Endothelial cell of umbilical vein (primary cell): Measurements from ENCODE around the gene ZBTB40. TPM values are rescaled to one million over a fixed set of nuclear protein-coding genes. Genes with fewer than 3 reads are reported as not detected.

Experiments used
- BruUV-seq: library from RNA; stranded (reverse); fragments of 400-500 nt; replicated peaks from 2 replicates; lab custom pipeline; 2021; lab: Mats Ljungman, UMichigan
- CTCF ChIA-PET: fragments of 300-600, 350-600 bp; sonication (Branson Sonifier 250); formaldehyde crosslinking; loops from one replicate; lab custom pipeline; 2021; ENCODE audit warnings: antibody characterized with exemption, inconsistent platforms; lab: Charles Lee
- POLR2A ChIA-PET: fragments of 300-600, 350-600 bp; sonication (Branson Sonifier 250); formaldehyde crosslinking; loops from one replicate; lab custom pipeline; 2021; ENCODE audit warnings: antibody characterized with exemption, inconsistent platforms; lab: Charles Lee
- DNase-seq: peaks from one replicate; pipeline ENCODE4 v3.0.0-alpha.2; 2011; ENCODE audit warnings: low read depth, low spot score
- FAIRE-seq: peaks from 2 replicates; lab custom pipeline; 2011; peaks lifted over from hg19 to GRCh38; lab: Jason Lieb, UNC
- H2AFZ ChIP-seq: 2 replicates; pipeline ENCODE4 v1.6.0; 2012; ENCODE audit warnings: low read depth, low read length, control low read depth, inconsistent platforms
- H3K27ac ChIP-seq: 2 replicates; pipeline ENCODE4 v1.5.1; 2011; ENCODE audit warnings: low read depth, mild to moderate bottlenecking, control low read depth, low read length, moderate library complexity; ENCODE audit not compliant: insufficient read depth
- H3K27me3 ChIP-seq, 2 experiments: 2 replicates each; pipeline versions ENCODE4 v1.6.0 to v1.6.1; 2011; ENCODE audit warnings: low read length in 2 of 2, mixed read lengths in 1 of 2; ENCODE audit not compliant: control insufficient read depth in 2 of 2, insufficient read depth in 2 of 2
- H3K36me3 ChIP-seq, 2 experiments: 2 replicates in 1 of 2; 3 replicates in 1 of 2; pipeline ENCODE4 v1.5.1; 2011; ENCODE audit warnings: low read length in 2 of 2, mild to moderate bottlenecking in 1 of 2, moderate library complexity in 1 of 2; ENCODE audit not compliant: control insufficient read depth in 2 of 2, insufficient read depth in 2 of 2; ENCODE audit errors: extremely low read depth in 1 of 2
- H3K4me1 ChIP-seq: 3 replicates; pipeline ENCODE4 v1.5.1; 2011; ENCODE audit warnings: mild to moderate bottlenecking, low read length; ENCODE audit not compliant: control insufficient read depth, insufficient read depth; ENCODE audit errors: extremely low read depth
- H3K4me2 ChIP-seq: 2 replicates; pipeline ENCODE4 v1.6.1; 2011; ENCODE audit warnings: low read length, control low read depth, mixed read lengths; ENCODE audit not compliant: insufficient read depth
- H3K4me3 ChIP-seq, 3 experiments: fragments of 200-600 bp in 1 of 3; sonication (generic), shearing (Covaris generic) in 1 of 3; replicated peaks in 1 of 3; 2 replicates each; pipeline ENCODE4 v1.5.1; 2011 to 2016; ENCODE audit warnings: control low read depth in 3 of 3, low read length in 3 of 3, mild to moderate bottlenecking in 2 of 3, inconsistent platforms in 1 of 3, low read depth in 1 of 3, moderate library complexity in 1 of 3; ENCODE audit not compliant: insufficient read depth in 1 of 3
- H3K79me2 ChIP-seq: 2 replicates; pipeline ENCODE4 v1.6.0; 2012; ENCODE audit warnings: low read length, inconsistent platforms; ENCODE audit not compliant: control insufficient read depth, insufficient read depth
- H3K9ac ChIP-seq: replicated peaks from 2 replicates; pipeline ENCODE3; 2011; ENCODE audit warnings: low read length, control low read depth; ENCODE audit not compliant: insufficient read depth; ENCODE audit errors: extremely low read depth
- H3K9me1 ChIP-seq: replicated peaks from 3 replicates; pipeline ENCODE4 v1.6.0; 2011; ENCODE audit warnings: mild to moderate bottlenecking, low read length; ENCODE audit not compliant: control insufficient read depth, insufficient read depth; ENCODE audit errors: extremely low read depth
- H3K9me3 ChIP-seq: replicated peaks from 2 replicates; pipeline ENCODE4 v1.5.1; 2012; ENCODE audit warnings: low read length, inconsistent platforms; ENCODE audit not compliant: control insufficient read depth, insufficient read depth
- H4K20me1 ChIP-seq: replicated peaks from 2 replicates; pipeline ENCODE3; 2011; ENCODE audit warnings: mild to moderate bottlenecking, low read length; ENCODE audit not compliant: control insufficient read depth, insufficient read depth; ENCODE audit errors: extremely low read depth
- EZH2 ChIP-seq: IDR thresholded peaks from 2 replicates; pipeline ENCODE4 v1.6.1; 2012; ENCODE audit warnings: borderline replicate concordance, low read depth, mild to moderate bottlenecking, moderate library complexity, low read length, inconsistent platforms; ENCODE audit not compliant: severe bottlenecking
- FOS ChIP-seq: IDR thresholded peaks from 2 replicates; pipeline ENCODE4 v1.6.1; 2011; ENCODE audit warnings: mild to moderate bottlenecking, low read length, moderate library complexity, borderline replicate concordance; ENCODE audit not compliant: insufficient read depth
- GATA2 ChIP-seq: IDR thresholded peaks from 2 replicates; pipeline ENCODE4 v1.7.0; 2011; ENCODE audit warnings: low read depth, mild to moderate bottlenecking, moderate library complexity, mixed read lengths, low read length; ENCODE audit not compliant: insufficient read length, insufficient read depth
- JUN ChIP-seq: IDR thresholded peaks from 2 replicates; pipeline ENCODE4 v1.6.1; 2011; ENCODE audit warnings: borderline replicate concordance, low read depth; ENCODE audit not compliant: insufficient read length, insufficient read depth
- MAX ChIP-seq: IDR thresholded peaks from 2 replicates; pipeline ENCODE4 v1.6.1; 2011; ENCODE audit not compliant: insufficient read depth, insufficient read length
- MYC ChIP-seq: IDR thresholded peaks from one replicate; pipeline ENCODE4 v1.6.1; 2011; ENCODE audit warnings: mild to moderate bottlenecking, low read depth, low read length
- POLR2A ChIP-seq: IDR thresholded peaks from 2 replicates; pipeline ENCODE4 v1.6.1; 2012; ENCODE audit warnings: low read depth, mild to moderate bottlenecking, control low read depth, low read length
- POLR2AphosphoS5 ChIP-seq: IDR thresholded peaks from 2 replicates; pipeline ENCODE4 v1.6.1; 2012; ENCODE audit warnings: low read depth, mild to moderate bottlenecking, control low read depth, low read length, moderate library complexity; ENCODE audit not compliant: insufficient read depth
- dilution Hi-C: fragments of 300-500 bp; cut with MboI; formaldehyde crosslinking; loops from one replicate; pipeline ENCODE4 v1.15.0; 2019; ENCODE audit warnings: low sequenced_read_pairs; ENCODE audit not compliant: extremely low pct_ligation_motif_present
- intact Hi-C: fragments of 100-400 bp; cut with micrococcal nuclease; formaldehyde crosslinking; loops from one replicate; pipeline ENCODE4 v1.10.0; 2022
- polyA plus RNA-seq, 4 experiments: library from polyadenylated mRNA; depleted of rRNA in 3 of 4; stranded (reverse) in 3 of 4; unstranded in 1 of 4; fragments of >200 nt; gene quantifications; 2 replicates each; pipeline versions ENCODE4 v1.2.1 to v1.2.3, GENCODE V29; 2011 to 2012; ENCODE audit warnings: missing spikeins in 1 of 4
- total RNA-seq: library from RNA; stranded (reverse); gene quantifications from 2 replicates; pipeline ENCODE4 v1.2.3, GENCODE V29; 2021
- TF ChIP-seq, protein P1 (sequence below), 2 donors: IDR thresholded peaks; 1 replicate in 1 of 2; 2 replicates in 1 of 2; pipeline ENCODE4 v1.5.1; 2011; ENCODE audit warnings: low read length in 2 of 2, mild to moderate bottlenecking in 2 of 2, moderate library complexity in 2 of 2, control low read depth in 1 of 2, inconsistent platforms in 1 of 2, low read depth in 1 of 2; ENCODE audit not compliant: insufficient read depth in 1 of 2; ENCODE audit errors: extremely low read depth in 1 of 2

Gene ZBTB40
- total and polyA plus RNA-seq, 2 donors (not counting 3 experiments of a cell fraction or from before 2014, with no cell fraction given): 12.3 to 21.3 TPM

GRCh38 chr1:22529901-22530621, 78.4 kb downstream of the ZBTB40 start:
- dilution Hi-C loops (no loop called here), intact Hi-C loops (no loop called here)
- no peak overlapping the region for H3K4me2 ChIP-seq
- DNase-seq (peak; percentile 20), FAIRE-seq (peak; percentile 83)
- H3K4me1 ChIP-seq: peaks cover 6% of the 10 kb centered on the region
- no peaks in the 10 kb centered on the region for H3K27me3 ChIP-seq
- ChIA-PET POLR2A (interaction anchor here (0.6 kb wide), 1 partner anchor 89 kb away, joined by 3 read pairs; no protein-coding TSS in a partner anchor), CTCF (interaction anchor here (1.0 to 3.2 kb wide), 4 partner anchors 13 to 112 kb away, joined by 3 to 11 read pairs (median 3); no protein-coding TSS in a partner anchor)
- H3K9me3 ChIP-seq: no peaks in the 10 kb centered on the region
- H3K4me3 ChIP-seq: no peak overlapping the region
- H3K9me1 ChIP-seq: no peaks in the 10 kb centered on the region
- no peaks in the 10 kb centered on the region for H3K79me2 ChIP-seq
- BruUV-seq: no TSS peak
- no peaks in the 10 kb centered on the region for H4K20me1 ChIP-seq
- no peak overlapping the region for H3K27ac ChIP-seq
- TF ChIP-seq, protein P1, sequence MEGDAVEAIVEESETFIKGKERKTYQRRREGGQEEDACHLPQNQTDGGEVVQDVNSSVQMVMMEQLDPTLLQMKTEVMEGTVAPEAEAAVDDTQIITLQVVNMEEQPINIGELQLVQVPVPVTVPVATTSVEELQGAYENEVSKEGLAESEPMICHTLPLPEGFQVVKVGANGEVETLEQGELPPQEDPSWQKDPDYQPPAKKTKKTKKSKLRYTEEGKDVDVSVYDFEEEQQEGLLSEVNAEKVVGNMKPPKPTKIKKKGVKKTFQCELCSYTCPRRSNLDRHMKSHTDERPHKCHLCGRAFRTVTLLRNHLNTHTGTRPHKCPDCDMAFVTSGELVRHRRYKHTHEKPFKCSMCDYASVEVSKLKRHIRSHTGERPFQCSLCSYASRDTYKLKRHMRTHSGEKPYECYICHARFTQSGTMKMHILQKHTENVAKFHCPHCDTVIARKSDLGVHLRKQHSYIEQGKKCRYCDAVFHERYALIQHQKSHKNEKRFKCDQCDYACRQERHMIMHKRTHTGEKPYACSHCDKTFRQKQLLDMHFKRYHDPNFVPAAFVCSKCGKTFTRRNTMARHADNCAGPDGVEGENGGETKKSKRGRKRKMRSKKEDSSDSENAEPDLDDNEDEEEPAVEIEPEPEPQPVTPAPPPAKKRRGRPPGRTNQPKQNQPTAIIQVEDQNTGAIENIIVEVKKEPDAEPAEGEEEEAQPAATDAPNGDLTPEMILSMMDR (IDR thresholded peaks at IDR 0.05; ENCODE audit: extremely low read depth in 1 of 2, insufficient read depth in 1 of 2, low read depth in 1 of 2, low read length in 2 of 2): no peak
- TF ChIP-seq FOS (peak; percentile 57), JUN (no peak)
- peaks cover 2 to 16% of the 10 kb centered on the region in 2 experiments for H3K36me3 ChIP-seq
- no peak overlapping the region for H3K9ac ChIP-seq
- no peak overlapping the region for H2AFZ ChIP-seq

- Histone ChIP-seq H3K27me3 (no peaks in the 10 kb centered on the region), H3K4me3 (no peak overlapping the region), H3K4me2 (no peak overlapping the region), H3K9me1 (no peaks in the 10 kb centered on the region), H3K79me2 (no peaks in the 10 kb centered on the region), H3K36me3 (peaks cover 2 to 13% of the 10 kb centered on the region in 2 experiments), H3K27ac (no peak overlapping the region), H3K4me1 (peaks cover 6% of the 10 kb centered on the region), H3K9ac (no peak overlapping the region), H4K20me1 (no peaks in the 10 kb centered on the region), H3K9me3 (no peaks in the 10 kb centered on the region), H2AFZ (no peak overlapping the region)
- no peak for TF ChIP-seq GATA2
- TF ChIP-seq MAX: no peak
- no peak for TF ChIP-seq POLR2A
- no peak for TF ChIP-seq JUN
- TF ChIP-seq, protein P1 (IDR thresholded peaks at IDR 0.05; ENCODE audit: extremely low read depth in 1 of 2, insufficient read depth in 1 of 2, low read depth in 1 of 2, low read length in 2 of 2): no peak
- TF ChIP-seq FOS: no peak
- no peak for TF ChIP-seq POLR2AphosphoS5
- TF ChIP-seq EZH2: no peak
- TF ChIP-seq MYC: no peak
- BruUV-seq: no TSS peak
- intact Hi-C loops (no loop called here), dilution Hi-C loops (no loop called here)
- POLR2A ChIA-PET: no interaction called here
- FAIRE-seq (no peak), DNase-seq (no peak)
- CTCF ChIA-PET: interaction anchor here (1.0 to 3.2 kb wide), 4 partner anchors 12 to 111 kb away, joined by 3 to 11 read pairs (median 3); no protein-coding TSS in a partner anchor
These were observed 79.1 kb downstream of the ZBTB40 start for GRCh38 chr1:22530715-22531114.
